ENCODE results near the gene EHD3. TPM values are rescaled to one million over a fixed set of nuclear protein-coding genes. Genes with fewer than 3 reads are reported as not detected.

Gene EHD3
- total RNA-seq, 1 donor from 2014 or later = 8.0 TPM

GRCh38 chr2:31312898-31313297 lies 78.9 kb downstream of the EHD3 start:
- Mint-ChIP-seq H3K4me1 (ENCODE audit: unreplicated experiment) (no peaks in the 10 kb centered on the region), H3K27ac (ENCODE audit: unreplicated experiment) (no peak overlapping the region), H3K27me3 (ENCODE audit: unreplicated experiment) (no peaks in the 10 kb centered on the region), H3K36me3 (ENCODE audit: low read depth, unreplicated experiment) (no peaks in the 10 kb centered on the region), H3K4me3 (ENCODE audit: unreplicated experiment) (no peak overlapping the region), H3K9me3 (ENCODE audit: unreplicated experiment) (no peaks in the 10 kb centered on the region)
- no peak for TF ChIP-seq CTCF (IDR thresholded peaks at IDR 0.05; ENCODE audit: unreplicated experiment)
- no peak for DNase-seq (ENCODE audit: low spot score)

- Mint-ChIP-seq H3K27me3 (ENCODE audit: unreplicated experiment) (no peaks in the 10 kb centered on the region), H3K4me1 (ENCODE audit: unreplicated experiment) (peaks cover 9% of the 10 kb centered on the region), H3K36me3 (ENCODE audit: low read depth, unreplicated experiment) (no peaks in the 10 kb centered on the region), H3K27ac (ENCODE audit: unreplicated experiment) (no peak overlapping the region), H3K9me3 (ENCODE audit: unreplicated experiment) (no peaks in the 10 kb centered on the region), H3K4me3 (ENCODE audit: unreplicated experiment) (no peak overlapping the region)
- no peak for TF ChIP-seq CTCF (IDR thresholded peaks at IDR 0.05; ENCODE audit: unreplicated experiment)
- DNase-seq (ENCODE audit: low spot score) = no peak
These were observed 80.8 kb downstream of the EHD3 start for GRCh38 chr2:31314761-31315160.

- Mint-ChIP-seq H3K9me3 (ENCODE audit: unreplicated experiment) (no peaks in the 10 kb centered on the region), H3K27me3 (ENCODE audit: unreplicated experiment) (no peaks in the 10 kb centered on the region), H3K36me3 (ENCODE audit: low read depth, unreplicated experiment) (no peaks in the 10 kb centered on the region), H3K4me3 (ENCODE audit: unreplicated experiment) (no peak overlapping the region), H3K4me1 (ENCODE audit: unreplicated experiment) (peaks cover 12% of the 10 kb centered on the region), H3K27ac (ENCODE audit: unreplicated experiment) (no peak overlapping the region)
- TF ChIP-seq CTCF (IDR thresholded peaks at IDR 0.05; ENCODE audit: unreplicated experiment) = no peak
- no peak for DNase-seq (ENCODE audit: low spot score)
These were observed 83.4 kb downstream of the EHD3 start for GRCh38 chr2:31317396-31317795.

- TF ChIP-seq CTCF (IDR thresholded peaks at IDR 0.05; ENCODE audit: unreplicated experiment) = no peak
- H3K27me3 Mint-ChIP-seq (ENCODE audit: unreplicated experiment) = no peaks in the 10 kb centered on the region
- H3K9me3 Mint-ChIP-seq (ENCODE audit: unreplicated experiment) = no peaks in the 10 kb centered on the region
- peaks cover 12% of the 10 kb centered on the region for H3K4me1 Mint-ChIP-seq (ENCODE audit: unreplicated experiment)
- no peak overlapping the region for H3K27ac Mint-ChIP-seq (ENCODE audit: unreplicated experiment)
- no peak overlapping the region for H3K4me3 Mint-ChIP-seq (ENCODE audit: unreplicated experiment)
- no peaks in the 10 kb centered on the region for H3K36me3 Mint-ChIP-seq (ENCODE audit: low read depth, unreplicated experiment)
- DNase-seq (ENCODE audit: low spot score) = no peak
These were observed 84.7 kb downstream of the EHD3 start for GRCh38 chr2:31318361-31319336.

Other genes with a start within 250 kb of the EHD3 start
- 16.8 TPM for gene GALNT14, start 95.7 kb upstream of the EHD3 start, total RNA-seq (ENCODE audit: unreplicated experiment)
- gene CAPN14, start 16.6 kb upstream of the EHD3 start, total RNA-seq (ENCODE audit: unreplicated experiment) = 0.13 TPM
- 1.0 TPM for gene XDH, start 180.6 kb downstream of the EHD3 start, total RNA-seq (ENCODE audit: unreplicated experiment)

Measured in endothelial cell (in vitro differentiated cells).